Smooth muscle cell of the pulmonary artery (primary cell): ENCODE measurements around the gene TLR1. TPM values are rescaled to one million over a fixed set of nuclear protein-coding genes. Genes with fewer than 3 reads are reported as not detected.

Source experiments
- total RNA-seq: library from RNA; depleted of rRNA; stranded (reverse); fragments of >200 nt; gene quantifications from 2 replicates; pipeline ENCODE4 v1.2.3, GENCODE V29; 2014

TLR1 gene, protein sequence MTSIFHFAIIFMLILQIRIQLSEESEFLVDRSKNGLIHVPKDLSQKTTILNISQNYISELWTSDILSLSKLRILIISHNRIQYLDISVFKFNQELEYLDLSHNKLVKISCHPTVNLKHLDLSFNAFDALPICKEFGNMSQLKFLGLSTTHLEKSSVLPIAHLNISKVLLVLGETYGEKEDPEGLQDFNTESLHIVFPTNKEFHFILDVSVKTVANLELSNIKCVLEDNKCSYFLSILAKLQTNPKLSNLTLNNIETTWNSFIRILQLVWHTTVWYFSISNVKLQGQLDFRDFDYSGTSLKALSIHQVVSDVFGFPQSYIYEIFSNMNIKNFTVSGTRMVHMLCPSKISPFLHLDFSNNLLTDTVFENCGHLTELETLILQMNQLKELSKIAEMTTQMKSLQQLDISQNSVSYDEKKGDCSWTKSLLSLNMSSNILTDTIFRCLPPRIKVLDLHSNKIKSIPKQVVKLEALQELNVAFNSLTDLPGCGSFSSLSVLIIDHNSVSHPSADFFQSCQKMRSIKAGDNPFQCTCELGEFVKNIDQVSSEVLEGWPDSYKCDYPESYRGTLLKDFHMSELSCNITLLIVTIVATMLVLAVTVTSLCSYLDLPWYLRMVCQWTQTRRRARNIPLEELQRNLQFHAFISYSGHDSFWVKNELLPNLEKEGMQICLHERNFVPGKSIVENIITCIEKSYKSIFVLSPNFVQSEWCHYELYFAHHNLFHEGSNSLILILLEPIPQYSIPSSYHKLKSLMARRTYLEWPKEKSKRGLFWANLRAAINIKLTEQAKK
- 0.76 and 1.5 TPM in 2 replicates for total RNA-seq

DNA sequence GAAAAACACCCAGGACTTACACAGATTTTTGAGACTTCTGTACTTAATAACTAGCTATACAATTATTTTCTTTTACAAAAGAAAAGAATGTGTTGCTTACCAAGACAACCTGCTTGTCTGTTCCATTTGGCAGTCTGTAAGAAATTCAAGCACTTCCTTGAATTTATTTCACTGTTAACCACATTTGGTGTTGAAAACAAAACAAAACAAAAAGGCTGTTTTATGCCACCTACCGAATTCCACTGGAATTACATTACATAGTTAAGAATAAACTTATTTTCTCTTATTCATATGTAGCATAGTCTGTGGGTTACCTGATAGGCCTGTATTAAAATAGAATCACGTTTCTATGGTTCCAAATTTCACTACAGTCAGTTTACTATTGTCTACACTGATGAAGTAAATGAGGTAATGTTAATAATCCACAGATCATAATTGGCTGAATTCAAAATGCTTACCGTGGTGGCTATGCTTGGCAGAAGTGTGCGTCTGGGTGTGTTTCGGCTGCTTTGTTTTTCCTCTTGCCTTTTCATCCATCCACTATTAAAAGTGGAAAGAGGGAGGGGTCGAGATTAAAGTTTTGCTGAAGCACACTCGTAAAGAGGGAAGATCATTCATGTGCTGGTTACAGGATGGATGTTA, at the start of gene TLR1:
Gene TLR1 (minus strand): TSS at position 138 of the 642 bp plus-strand sequence. CDS start 5,960 bp downstream, outside the sequence.

DNA sequence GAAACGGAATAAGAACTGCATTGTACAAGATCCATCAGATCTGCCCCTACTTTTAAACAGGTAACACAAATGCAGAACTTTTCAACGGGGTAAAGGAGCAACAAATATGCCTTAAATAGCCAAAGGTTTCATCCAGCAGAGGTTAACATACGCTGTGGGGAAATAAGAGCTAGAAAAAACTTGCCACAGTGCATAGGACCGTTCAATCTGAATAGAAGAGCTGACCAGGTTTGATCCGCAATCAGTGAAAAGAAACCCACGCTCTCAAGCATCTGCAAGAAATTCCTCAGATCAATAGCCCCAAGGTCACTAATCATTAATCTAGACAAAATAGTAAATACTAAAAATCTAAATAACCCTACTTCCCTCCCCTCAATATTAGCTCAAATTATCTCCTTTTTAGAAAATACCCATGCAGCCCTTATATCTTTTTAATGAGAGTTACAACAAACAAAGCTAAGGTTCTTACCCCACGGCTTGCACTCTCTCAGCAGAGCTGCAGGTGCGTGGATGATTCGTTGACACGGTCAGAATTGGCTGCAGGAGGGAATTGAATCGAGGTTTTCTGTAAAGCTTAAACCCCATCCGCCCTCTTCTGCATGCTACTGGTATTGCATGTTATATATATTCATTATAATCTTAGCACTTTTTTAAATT, 22.0 kb downstream of the TLR1 start, which contains the start of gene TLR10:
Gene TLR10 (minus strand): TSS at position 539 of the 657 bp plus-strand sequence. CDS start 7,400 bp downstream, outside the sequence.

Other genes starting within 250 kb of the TLR1 start
- gene KLF3, start 140.6 kb downstream of the TLR1 start, total RNA-seq, result 16.4 and 19.3 TPM in 2 replicates
- not detected in 2 replicates for gene TLR10, start 21.8 kb downstream of the TLR1 start, total RNA-seq
- gene TLR6, start 52.0 kb upstream of the TLR1 start, total RNA-seq, result 0.50 and 2.5 TPM in 2 replicates
- gene FAM114A1, start 63.0 kb upstream of the TLR1 start, total RNA-seq, result 318 and 431 TPM in 2 replicates
- 0.20 TPM in 1 of 2 replicates, not detected in the other for gene TMEM156, start 227.6 kb upstream of the TLR1 start, total RNA-seq